ENCODE results near the gene ZBTB14.

DNA sequence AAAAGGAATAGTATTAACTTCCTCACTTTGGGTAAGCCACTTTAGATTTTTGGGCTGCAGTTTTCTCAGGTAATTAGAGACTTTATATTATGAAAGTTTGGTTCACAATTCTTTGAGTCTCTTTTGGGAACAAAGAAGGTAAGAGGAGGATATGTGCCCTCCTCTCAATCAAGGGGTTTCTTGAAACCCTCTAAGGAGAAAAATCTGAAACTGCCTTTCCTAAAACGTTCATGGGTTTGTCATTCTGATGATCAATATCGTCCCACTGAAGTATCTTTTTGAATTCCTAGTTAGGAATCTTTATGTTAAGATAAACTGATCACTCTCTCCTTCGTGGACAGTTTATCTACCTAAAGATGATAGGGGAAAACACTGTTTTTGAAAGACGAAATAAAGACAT lies 56.1 kb downstream of the ZBTB14 start:
- TF ChIP-seq POLR2A (IDR thresholded peaks at IDR 0.05): no peak
- TF ChIP-seq, protein P1, sequence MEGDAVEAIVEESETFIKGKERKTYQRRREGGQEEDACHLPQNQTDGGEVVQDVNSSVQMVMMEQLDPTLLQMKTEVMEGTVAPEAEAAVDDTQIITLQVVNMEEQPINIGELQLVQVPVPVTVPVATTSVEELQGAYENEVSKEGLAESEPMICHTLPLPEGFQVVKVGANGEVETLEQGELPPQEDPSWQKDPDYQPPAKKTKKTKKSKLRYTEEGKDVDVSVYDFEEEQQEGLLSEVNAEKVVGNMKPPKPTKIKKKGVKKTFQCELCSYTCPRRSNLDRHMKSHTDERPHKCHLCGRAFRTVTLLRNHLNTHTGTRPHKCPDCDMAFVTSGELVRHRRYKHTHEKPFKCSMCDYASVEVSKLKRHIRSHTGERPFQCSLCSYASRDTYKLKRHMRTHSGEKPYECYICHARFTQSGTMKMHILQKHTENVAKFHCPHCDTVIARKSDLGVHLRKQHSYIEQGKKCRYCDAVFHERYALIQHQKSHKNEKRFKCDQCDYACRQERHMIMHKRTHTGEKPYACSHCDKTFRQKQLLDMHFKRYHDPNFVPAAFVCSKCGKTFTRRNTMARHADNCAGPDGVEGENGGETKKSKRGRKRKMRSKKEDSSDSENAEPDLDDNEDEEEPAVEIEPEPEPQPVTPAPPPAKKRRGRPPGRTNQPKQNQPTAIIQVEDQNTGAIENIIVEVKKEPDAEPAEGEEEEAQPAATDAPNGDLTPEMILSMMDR (IDR thresholded peaks at IDR 0.05): no peak

Data from lower leg skin (tissue), 3 donors.